Uterus (tissue), 2 donors: ENCODE results near the gene RAPGEFL1.
A peak's percentile ranks its signal among the peaks of the same experiment; 100 is the strongest.

Source experiments
- POLR2A ChIP-seq, 2 donors: fragments of 450-650 bp; IDR thresholded peaks; one replicate each; pipeline ENCODE4 v1.6.1; 2016; ENCODE audit warnings: antibody characterized with exemption in 2 of 2, mild to moderate bottlenecking in 1 of 2, moderate library complexity in 1 of 2
- TF ChIP-seq, protein P1 (sequence below), 4 experiments: fragments of 200-600 bp in 2 of 4; fragments of 450-650 bp in 2 of 4; sonication (generic) in 2 of 4; IDR thresholded peaks; one replicate each; pipeline ENCODE4 v1.5.1; 2016 to 2019; ENCODE audit warnings: antibody characterized with exemption in 4 of 4, mild to moderate bottlenecking in 2 of 4, moderate library complexity in 1 of 4

DNA sequence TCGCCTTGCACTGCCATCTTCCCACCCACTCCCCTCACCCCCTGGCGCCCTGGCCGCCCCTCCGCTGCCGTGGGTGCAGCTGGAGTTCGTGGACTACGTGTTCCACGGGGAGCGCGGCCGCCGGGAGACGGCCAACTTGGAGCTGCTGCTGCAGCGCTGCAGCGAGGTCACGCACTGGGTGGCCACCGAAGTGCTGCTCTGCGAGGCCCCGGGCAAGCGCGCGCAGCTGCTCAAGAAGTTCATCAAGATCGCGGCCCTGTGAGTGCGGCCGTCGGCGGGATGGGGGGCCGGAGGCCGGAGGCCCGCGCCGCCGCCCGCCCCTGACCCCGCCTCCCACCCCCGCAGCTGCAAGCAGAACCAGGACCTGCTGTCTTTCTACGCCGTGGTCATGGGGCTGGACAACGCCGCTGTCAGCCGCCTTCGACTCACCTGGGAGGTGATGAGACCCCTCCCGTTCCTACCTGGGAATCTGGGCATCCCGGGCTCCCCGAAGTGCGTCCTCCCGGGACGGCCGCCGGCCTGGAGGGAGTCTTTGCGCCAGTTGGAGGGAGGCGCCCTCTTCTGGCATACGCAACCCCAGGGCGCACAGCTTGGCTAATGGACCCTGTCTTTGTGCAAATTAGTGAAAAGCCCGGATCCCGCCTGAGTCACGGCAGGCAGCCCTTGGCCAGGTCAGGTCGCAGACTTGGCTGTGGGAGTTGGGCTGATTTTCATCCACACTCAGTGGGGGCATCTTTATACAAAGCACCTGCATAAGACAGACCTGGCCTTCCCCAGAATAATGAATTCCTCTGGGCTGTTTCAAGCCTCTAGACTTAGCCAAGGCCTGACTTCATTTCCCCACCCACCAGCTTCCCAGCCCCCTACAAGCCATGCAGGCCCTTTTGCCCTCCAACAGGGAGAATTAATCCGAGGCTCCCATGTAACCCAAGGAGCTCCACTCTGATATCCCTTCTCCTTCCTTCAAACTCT lies 14.3 kb downstream of the RAPGEFL1 start:
- TF ChIP-seq, protein P1, sequence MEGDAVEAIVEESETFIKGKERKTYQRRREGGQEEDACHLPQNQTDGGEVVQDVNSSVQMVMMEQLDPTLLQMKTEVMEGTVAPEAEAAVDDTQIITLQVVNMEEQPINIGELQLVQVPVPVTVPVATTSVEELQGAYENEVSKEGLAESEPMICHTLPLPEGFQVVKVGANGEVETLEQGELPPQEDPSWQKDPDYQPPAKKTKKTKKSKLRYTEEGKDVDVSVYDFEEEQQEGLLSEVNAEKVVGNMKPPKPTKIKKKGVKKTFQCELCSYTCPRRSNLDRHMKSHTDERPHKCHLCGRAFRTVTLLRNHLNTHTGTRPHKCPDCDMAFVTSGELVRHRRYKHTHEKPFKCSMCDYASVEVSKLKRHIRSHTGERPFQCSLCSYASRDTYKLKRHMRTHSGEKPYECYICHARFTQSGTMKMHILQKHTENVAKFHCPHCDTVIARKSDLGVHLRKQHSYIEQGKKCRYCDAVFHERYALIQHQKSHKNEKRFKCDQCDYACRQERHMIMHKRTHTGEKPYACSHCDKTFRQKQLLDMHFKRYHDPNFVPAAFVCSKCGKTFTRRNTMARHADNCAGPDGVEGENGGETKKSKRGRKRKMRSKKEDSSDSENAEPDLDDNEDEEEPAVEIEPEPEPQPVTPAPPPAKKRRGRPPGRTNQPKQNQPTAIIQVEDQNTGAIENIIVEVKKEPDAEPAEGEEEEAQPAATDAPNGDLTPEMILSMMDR (IDR thresholded peaks at IDR 0.05) = peak; percentile 70 to 80 (median 75)
- TF ChIP-seq POLR2A (IDR thresholded peaks at IDR 0.05) = no peak
